ENCODE measurements around the gene MAD1L1. TPM values are rescaled to one million over a fixed set of nuclear protein-coding genes. Genes with fewer than 3 reads are reported as not detected.

Gene MAD1L1
- total and polyA plus RNA-seq, 2 of the 8 experiments (the other 6 are each of a cell fraction or from before 2014, with no cell fraction given): 40.4 to 44.6 TPM

DNA sequence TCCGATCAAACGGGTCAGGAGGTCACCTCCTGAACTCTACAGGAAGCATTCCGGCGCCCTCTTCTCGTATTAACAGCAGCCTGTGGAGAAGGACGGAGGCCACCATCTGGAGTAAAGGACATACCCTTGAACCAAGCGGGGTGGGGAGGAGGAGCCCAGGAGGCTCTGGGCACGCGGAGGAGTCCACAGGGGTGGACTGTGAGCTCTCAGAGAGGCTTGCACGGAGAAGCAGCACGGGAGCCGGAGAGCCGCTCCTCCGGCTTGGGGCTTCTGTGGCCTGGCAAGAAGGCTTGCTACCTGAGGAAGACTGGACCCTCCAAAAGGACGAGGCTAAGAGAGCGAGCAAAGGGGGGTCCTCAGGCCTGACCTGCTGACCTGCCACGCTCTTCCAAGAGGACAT lies 77.9 kb downstream of the MAD1L1 start (continued):
- TF ChIP-seq, protein P1, sequence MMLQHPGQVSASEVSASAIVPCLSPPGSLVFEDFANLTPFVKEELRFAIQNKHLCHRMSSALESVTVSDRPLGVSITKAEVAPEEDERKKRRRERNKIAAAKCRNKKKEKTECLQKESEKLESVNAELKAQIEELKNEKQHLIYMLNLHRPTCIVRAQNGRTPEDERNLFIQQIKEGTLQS (IDR thresholded peaks at IDR 0.05; ENCODE audit: insufficient read depth, low read depth, low read length): no peak
- TF ChIP-seq EZH2 (IDR thresholded peaks at IDR 0.05; ENCODE audit: low read depth, low read length, severe bottlenecking) (no peak), GTF2F1 (IDR thresholded peaks at IDR 0.05; ENCODE audit: borderline replicate concordance, low read depth, low read length) (no peak), POU5F1 (IDR thresholded peaks at IDR 0.05; ENCODE audit: low read depth, low read length) (no peak), BACH1 (IDR thresholded peaks at IDR 0.05; ENCODE audit: low read length) (no peak)
- TF ChIP-seq, protein P2, sequence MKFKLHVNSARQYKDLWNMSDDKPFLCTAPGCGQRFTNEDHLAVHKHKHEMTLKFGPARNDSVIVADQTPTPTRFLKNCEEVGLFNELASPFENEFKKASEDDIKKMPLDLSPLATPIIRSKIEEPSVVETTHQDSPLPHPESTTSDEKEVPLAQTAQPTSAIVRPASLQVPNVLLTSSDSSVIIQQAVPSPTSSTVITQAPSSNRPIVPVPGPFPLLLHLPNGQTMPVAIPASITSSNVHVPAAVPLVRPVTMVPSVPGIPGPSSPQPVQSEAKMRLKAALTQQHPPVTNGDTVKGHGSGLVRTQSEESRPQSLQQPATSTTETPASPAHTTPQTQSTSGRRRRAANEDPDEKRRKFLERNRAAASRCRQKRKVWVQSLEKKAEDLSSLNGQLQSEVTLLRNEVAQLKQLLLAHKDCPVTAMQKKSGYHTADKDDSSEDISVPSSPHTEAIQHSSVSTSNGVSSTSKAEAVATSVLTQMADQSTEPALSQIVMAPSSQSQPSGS (IDR thresholded peaks at IDR 0.05; ENCODE audit: low read length): no peak
- TF ChIP-seq, protein P3, sequence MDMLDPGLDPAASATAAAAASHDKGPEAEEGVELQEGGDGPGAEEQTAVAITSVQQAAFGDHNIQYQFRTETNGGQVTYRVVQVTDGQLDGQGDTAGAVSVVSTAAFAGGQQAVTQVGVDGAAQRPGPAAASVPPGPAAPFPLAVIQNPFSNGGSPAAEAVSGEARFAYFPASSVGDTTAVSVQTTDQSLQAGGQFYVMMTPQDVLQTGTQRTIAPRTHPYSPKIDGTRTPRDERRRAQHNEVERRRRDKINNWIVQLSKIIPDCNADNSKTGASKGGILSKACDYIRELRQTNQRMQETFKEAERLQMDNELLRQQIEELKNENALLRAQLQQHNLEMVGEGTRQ (IDR thresholded peaks at IDR 0.05; ENCODE audit: low read length): no peak
